SH-SY5Y (cell line): ENCODE results near the gene TMEM81.

ENCODE experiments used
- GATA2 ChIP-seq: IDR thresholded peaks from 2 replicates; pipeline ENCODE4 v1.6.1; 2011; ENCODE audit warnings: mild to moderate bottlenecking, low read depth, low read length
- GATA3 ChIP-seq: IDR thresholded peaks from 2 replicates; pipeline ENCODE4 v1.6.1; 2011; ENCODE audit warnings: low read depth, mild to moderate bottlenecking, low read length, moderate library complexity

DNA sequence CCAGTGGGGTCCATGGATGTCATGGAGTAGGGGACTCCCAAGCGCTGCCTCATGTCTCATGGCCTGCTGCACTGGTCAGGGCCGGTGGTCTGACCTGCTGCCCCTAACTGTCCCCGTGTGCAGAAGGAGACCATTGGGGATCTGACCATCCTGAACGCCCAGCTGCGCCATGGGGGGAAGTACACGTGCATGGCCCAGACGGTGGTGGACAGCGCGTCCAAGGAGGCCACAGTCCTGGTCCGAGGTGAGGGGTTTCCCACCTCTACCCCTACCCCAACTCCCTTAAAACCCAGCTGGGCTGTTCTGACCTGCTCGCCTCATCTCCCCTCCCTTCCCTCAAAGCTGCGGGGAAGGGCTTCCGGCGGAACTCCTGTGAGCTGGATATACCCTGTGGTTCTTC, 18.6 kb downstream of the TMEM81 start:
- TF ChIP-seq GATA3, result no peak
- TF ChIP-seq GATA2, result no peak
